Amniotic epithelial cell (primary cell): Measurements from ENCODE around the gene C16orf89.
"Not testable (repeated sequence)": the region's sequence is repeated elsewhere in the genome, so short reads cannot be mapped to it uniquely, and the experiment has no call there.

Source experiments
- DNase-seq: peaks from one replicate; pipeline ENCODE4 v3.0.0-alpha.2; 2010; ENCODE audit warnings: low read depth

Gene C16orf89

GRCh38 chr16:5065813-5066212 is at the start of gene C16orf89:
C16orf89 (minus strand) TSS chr16:5065956; CDS start chr16:5065908, 48 bp downstream.
- no peak for DNase-seq

GRCh38 chr16:5110933-5111332 is 45.2 kb upstream of the C16orf89 start:
- DNase-seq = not testable (repeated sequence)

GRCh38 chr16:5108505-5109158 is 42.9 kb upstream of the C16orf89 start:
- DNase-seq = no peak

GRCh38 chr16:5105039-5105438 is 39.3 kb upstream of the C16orf89 start:
- not testable (repeated sequence) for DNase-seq

GRCh38 chr16:5103296-5104032 is 37.7 kb upstream of the C16orf89 start:
- DNase-seq = not testable (repeated sequence)

GRCh38 chr16:5099174-5099573 is 33.4 kb upstream of the C16orf89 start:
- DNase-seq = not testable (repeated sequence)

GRCh38 chr16:5098221-5099159 is 32.7 kb upstream of the C16orf89 start:
- peak; percentile 37 for DNase-seq

- DNase-seq = peak; percentile 99
Measured at GRCh38 chr16:5097470-5098220, 31.9 kb upstream of the C16orf89 start, which contains the start of gene EEF2KMT. EEF2KMT (minus strand) TSS chr16:5097795; CDS start chr16:5097739, 56 bp downstream.

- peak; percentile 8 for DNase-seq
Measured at GRCh38 chr16:5097061-5097469, 31.3 kb upstream of the C16orf89 start.

- not testable (repeated sequence) for DNase-seq
Measured at GRCh38 chr16:5096437-5097060, 30.8 kb upstream of the C16orf89 start.

GRCh38 chr16:5095145-5095830 is 29.5 kb upstream of the C16orf89 start:
- not testable (repeated sequence) for DNase-seq

- DNase-seq = not testable (repeated sequence)
Measured at GRCh38 chr16:5093746-5094145, 28.0 kb upstream of the C16orf89 start.

GRCh38 chr16:5093081-5093480 is 27.3 kb upstream of the C16orf89 start:
- not testable (repeated sequence) for DNase-seq

- not testable (repeated sequence) for DNase-seq
Measured at GRCh38 chr16:5090592-5090991, 24.8 kb upstream of the C16orf89 start.

- DNase-seq = not testable (repeated sequence)
Measured at GRCh38 chr16:5089911-5090555, 24.3 kb upstream of the C16orf89 start.

- DNase-seq = not testable (repeated sequence)
Measured at GRCh38 chr16:5088936-5089335, 23.2 kb upstream of the C16orf89 start.

- not testable (repeated sequence) for DNase-seq
Measured at GRCh38 chr16:5088086-5088790, 22.5 kb upstream of the C16orf89 start.

GRCh38 chr16:5085716-5086115 is 20.0 kb upstream of the C16orf89 start:
- not testable (repeated sequence) for DNase-seq

GRCh38 chr16:5084802-5085201 is 19.0 kb upstream of the C16orf89 start:
- peak; percentile 41 for DNase-seq
